GM19468 (cell line): ENCODE measurements around the gene ARHGAP22.

Experiments
- ATAC-seq: cut with Tn5 transposase; IDR thresholded peaks from one replicate; pipeline ENCODE4 v1.9.1; 2021; ENCODE audit warnings: mild to moderate bottlenecking, moderate library complexity, moderate number of reproducible peaks; ENCODE audit not compliant: unreplicated experiment; ENCODE audit errors: extremely low read depth

ARHGAP22 gene

GRCh38 chr10:48519481-48520183, 85.2 kb downstream of the ARHGAP22 start:
- ATAC-seq: no peak

GRCh38 chr10:48518986-48519385, 85.9 kb downstream of the ARHGAP22 start:
- no peak for ATAC-seq

- no peak for ATAC-seq
Observed at GRCh38 chr10:48517911-48518811, 86.7 kb downstream of the ARHGAP22 start.

GRCh38 chr10:48517482-48517881, 87.4 kb downstream of the ARHGAP22 start:
- ATAC-seq: no peak

- no peak for ATAC-seq
Observed at GRCh38 chr10:48516911-48517310, 88.0 kb downstream of the ARHGAP22 start.

GRCh38 chr10:48514916-48515315, 90.0 kb downstream of the ARHGAP22 start:
- no peak for ATAC-seq

- no peak for ATAC-seq
Observed at GRCh38 chr10:48514255-48514654, 90.6 kb downstream of the ARHGAP22 start.

GRCh38 chr10:48512861-48513260, 92.0 kb downstream of the ARHGAP22 start:
- ATAC-seq: no peak

- no peak for ATAC-seq
Observed at GRCh38 chr10:48511875-48512231, 93.0 kb downstream of the ARHGAP22 start.

GRCh38 chr10:48511066-48511874, 93.6 kb downstream of the ARHGAP22 start:
- no peak for ATAC-seq

- ATAC-seq: no peak
Observed at GRCh38 chr10:48509974-48510692, 94.7 kb downstream of the ARHGAP22 start.

GRCh38 chr10:48508791-48509772, 95.8 kb downstream of the ARHGAP22 start:
- no peak for ATAC-seq

- ATAC-seq: no peak
Observed at GRCh38 chr10:48507933-48508790, 96.7 kb downstream of the ARHGAP22 start.

GRCh38 chr10:48507494-48507893, 97.4 kb downstream of the ARHGAP22 start:
- no peak for ATAC-seq

GRCh38 chr10:48506147-48506917, 98.5 kb downstream of the ARHGAP22 start:
- no peak for ATAC-seq

- ATAC-seq: no peak
Observed at GRCh38 chr10:48505394-48506112, 99.3 kb downstream of the ARHGAP22 start.
